GM20000 (cell line): ENCODE measurements around the gene ZNF358.
A peak's percentile ranks its signal among the peaks of the same experiment; 100 is the strongest.

ENCODE experiments used
- DNase-seq: peaks from one replicate; pipeline ENCODE4 v3.0.0; 2012; ENCODE audit warnings: low spot score
- TF ChIP-seq, protein P1 (sequence below): IDR thresholded peaks from 2 replicates; pipeline ENCODE4 v1.5.1; 2012; ENCODE audit warnings: mild to moderate bottlenecking, control low read depth; ENCODE audit errors: extremely low read depth, missing control alignments

Gene ZNF358

DNA sequence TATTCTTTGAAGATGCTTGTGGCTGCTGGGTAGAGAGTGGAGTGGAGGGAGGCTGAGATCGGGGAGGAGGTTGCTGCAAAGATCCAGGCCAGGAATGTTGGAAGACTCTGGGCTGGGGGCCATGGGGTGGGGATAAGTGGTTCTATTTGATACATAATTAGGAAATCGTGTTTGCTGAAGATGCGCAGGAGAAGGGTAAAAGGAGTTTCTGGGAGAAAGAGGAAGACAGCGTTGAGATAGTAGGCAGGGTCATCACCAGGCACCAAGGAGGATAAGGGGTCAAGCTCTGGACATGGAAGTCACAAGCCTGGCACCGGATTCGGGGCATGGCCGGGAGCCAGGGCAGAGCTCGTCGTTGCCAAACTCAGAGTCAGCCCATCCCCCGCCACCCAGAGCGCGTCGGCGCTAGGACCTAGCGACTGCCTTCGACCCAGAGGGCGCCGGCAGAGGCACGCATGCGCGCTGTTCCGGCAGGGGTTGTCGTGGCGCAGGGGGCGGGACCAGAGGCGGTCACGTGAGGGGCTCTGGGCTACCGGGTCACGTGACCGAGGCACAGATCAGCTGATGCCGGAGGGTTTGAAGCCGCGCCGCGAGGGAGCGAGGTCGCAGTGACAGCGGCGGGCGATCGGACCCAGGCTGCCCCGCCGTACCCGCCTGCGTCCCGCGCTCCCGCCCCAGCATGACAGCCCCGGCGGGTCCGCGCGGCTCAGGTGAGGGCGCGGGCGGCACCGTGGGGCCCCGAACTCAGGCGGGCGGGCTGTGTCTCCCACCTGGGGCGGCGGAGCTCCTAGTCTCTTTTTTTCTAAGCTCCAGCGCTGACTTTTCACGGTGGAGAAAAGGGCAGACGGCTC lies 6.4 kb downstream of the ZNF358 start, which contains the start of gene MCOLN1:
TSS of gene MCOLN1 (plus strand) at position 553 of the 851 bp plus-strand sequence. CDS start at position 680, 127 bp downstream.
- DNase-seq = peak; percentile 100

DNA sequence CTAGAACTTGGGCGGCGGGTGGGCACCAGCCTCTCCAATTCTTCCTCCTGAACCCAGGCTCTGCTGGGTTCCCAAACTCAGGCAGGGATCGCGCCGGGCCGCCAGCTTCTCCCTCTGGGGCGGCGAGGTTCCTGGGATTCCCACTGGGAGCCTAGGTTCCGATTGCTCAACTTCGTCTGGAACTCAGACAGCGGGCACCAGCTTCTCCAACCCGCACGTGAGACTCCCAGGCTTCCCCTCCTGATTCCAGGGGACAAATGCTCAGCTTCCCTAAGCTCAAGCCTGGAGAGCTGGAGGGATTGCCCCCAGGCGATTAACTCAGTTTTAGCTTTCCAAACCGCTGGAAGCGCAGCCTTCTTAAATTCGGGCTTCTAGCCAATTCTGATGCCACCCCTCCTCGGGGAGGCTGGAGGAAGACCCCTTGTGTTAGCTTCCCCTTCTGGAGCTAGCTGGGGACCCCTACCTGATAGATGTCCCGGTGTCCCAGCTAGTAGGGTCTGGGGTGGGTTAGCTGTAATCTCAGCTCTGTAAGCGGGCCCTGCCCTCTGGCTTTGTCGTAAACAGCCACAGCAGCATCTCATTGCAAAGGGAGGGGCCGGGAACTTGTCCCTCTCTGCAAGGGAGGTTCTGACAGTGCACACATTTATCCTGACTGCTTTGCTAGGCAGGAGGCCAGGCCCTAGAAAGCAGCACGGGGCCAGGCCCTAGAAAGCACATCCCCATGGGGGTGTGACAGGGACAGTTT lies 7.2 kb downstream of the ZNF358 start:
- TF ChIP-seq, protein P1, sequence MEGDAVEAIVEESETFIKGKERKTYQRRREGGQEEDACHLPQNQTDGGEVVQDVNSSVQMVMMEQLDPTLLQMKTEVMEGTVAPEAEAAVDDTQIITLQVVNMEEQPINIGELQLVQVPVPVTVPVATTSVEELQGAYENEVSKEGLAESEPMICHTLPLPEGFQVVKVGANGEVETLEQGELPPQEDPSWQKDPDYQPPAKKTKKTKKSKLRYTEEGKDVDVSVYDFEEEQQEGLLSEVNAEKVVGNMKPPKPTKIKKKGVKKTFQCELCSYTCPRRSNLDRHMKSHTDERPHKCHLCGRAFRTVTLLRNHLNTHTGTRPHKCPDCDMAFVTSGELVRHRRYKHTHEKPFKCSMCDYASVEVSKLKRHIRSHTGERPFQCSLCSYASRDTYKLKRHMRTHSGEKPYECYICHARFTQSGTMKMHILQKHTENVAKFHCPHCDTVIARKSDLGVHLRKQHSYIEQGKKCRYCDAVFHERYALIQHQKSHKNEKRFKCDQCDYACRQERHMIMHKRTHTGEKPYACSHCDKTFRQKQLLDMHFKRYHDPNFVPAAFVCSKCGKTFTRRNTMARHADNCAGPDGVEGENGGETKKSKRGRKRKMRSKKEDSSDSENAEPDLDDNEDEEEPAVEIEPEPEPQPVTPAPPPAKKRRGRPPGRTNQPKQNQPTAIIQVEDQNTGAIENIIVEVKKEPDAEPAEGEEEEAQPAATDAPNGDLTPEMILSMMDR = no peak
- DNase-seq = no peak

More for the DNA sequence above, 6.4 kb downstream of the ZNF358 start, which contains the start of gene MCOLN1:
- TF ChIP-seq, protein P1 = no peak

DNA sequence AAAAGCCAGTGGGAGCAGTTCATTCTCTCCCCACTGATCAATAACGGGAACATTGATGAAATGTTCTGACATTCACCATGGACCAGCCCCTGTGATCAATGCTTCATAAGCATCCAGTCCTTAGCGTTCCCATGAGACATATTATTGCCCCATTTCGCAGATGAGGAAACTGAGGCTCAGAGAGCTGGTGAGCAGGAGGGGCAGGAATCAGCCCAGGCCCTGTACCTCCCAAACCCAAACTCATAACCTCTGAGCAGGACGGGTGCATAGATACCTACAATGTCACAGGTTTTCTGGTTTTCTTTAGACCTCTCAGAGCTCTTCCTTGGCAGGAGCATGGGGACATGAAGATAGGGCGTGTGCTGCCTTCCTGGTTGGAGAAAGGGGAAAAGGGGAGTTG lies 8.6 kb downstream of the ZNF358 start:
- no peak for DNase-seq
- TF ChIP-seq, protein P1 = no peak

DNA sequence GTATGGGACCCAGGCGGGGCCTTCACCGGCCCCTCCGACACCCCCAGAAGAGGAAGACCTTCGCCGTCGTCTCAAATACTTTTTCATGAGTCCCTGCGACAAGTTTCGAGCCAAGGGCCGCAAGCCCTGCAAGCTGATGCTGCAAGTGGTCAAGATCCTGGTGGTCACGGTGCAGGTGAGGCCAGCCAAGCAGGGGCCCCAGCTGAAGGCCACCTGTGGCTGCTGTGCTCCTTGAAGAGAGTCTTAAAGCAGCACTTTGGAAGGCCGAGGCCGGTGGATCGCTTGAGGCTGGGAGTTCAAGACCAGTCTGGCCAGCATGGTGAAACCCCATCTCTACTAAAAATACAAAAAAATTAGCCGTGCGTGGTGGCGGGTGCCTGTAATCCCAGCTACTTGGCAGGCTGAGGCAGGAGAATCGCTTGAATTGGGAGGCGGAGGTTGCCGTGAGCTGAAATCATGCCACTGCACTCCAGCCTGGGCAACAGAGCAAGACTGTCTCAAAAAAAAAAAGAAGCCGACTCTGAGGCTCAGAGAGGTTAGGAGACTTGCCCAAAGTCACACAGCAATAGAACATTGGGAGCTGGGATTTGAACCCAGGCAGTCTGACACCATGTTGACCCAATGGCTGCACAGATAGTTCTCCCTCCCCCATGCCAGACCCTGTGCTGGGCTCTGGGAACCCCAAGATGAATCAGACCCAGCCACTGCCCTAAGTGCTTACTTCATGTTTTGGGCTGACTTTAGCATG lies 9.3 kb downstream of the ZNF358 start:
- TF ChIP-seq, protein P1 = no peak
- DNase-seq = no peak

DNA sequence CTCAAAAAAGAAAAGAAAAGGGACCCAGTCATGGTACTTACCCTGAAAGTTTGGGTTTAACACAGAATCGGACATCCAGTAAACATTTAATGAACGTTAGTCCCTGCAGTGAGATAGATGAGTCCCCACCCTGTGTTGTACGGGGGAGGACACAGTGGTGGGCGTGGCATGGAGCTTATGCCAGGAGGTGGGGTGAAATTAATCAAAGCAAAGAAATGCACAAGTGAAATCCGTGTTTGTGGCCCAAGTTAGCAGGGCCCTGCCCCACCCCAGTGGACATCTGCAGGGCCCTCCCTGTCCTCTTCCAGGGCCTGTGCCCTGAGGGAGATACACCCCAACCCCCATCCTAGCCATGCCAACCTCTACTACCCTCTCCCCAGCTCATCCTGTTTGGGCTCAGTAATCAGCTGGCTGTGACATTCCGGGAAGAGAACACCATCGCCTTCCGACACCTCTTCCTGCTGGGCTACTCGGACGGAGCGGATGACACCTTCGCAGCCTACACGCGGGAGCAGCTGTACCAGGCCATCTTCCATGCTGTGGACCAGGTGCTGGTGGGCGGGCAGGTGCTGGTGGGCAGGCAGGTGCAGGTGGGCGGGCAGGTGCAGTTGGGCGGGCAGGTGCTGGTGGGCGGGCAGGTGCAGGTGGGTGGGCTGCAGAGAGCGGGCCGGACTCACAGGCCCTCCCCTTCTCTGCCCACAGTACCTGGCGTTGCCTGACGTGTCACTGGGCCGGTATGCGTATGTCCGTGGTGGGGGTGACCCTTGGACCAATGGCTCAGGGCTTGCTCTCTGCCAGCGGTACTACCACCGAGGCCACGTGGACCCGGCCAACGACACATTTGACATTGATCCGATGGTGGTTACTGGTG lies 10.4 kb downstream of the ZNF358 start:
- TF ChIP-seq, protein P1 = no peak
- DNase-seq = no peak

DNA sequence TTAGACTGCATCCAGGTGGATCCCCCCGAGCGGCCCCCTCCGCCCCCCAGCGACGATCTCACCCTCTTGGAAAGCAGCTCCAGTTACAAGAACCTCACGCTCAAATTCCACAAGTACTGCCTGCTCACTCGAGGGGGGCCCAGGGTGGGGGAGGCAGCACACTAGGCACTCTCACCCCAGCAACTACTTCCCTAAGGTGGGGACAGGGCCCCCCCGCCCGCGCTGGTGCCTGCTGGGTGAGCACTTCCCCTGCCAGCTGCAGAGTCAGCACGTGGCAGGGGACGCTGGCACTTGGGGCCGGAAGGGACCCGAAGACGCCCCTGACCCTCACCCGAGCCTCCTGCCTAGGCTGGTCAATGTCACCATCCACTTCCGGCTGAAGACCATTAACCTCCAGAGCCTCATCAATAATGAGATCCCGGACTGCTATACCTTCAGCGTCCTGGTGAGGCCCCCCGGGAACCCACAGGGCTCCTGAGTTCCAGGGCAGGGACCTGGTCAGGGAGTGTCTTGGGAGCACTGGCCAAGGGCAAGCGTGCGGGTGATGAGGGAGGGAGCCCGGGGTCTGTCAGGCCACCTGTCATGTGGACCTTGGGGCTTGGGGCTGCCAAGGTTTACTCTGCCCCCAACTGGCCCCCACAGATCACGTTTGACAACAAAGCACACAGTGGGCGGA lies 11.8 kb downstream of the ZNF358 start:
- no peak for DNase-seq
- TF ChIP-seq, protein P1 = no peak
